Tibial artery (tissue), 4 donors: Measurements from ENCODE around the gene GSK3B.

ENCODE experiments used
- DNase-seq, 2 donors: peaks; one replicate each; pipeline ENCODE4 v3.0.0-alpha.2; 2019
- H3K27ac ChIP-seq, 2 donors: fragments of 200-600 bp; sonication (generic) in 1 of 2; 1 replicate in 1 of 2; 2 replicates in 1 of 2; pipeline ENCODE4 v1.5.1; 2018 to 2019; ENCODE audit warnings: mild to moderate bottlenecking in 1 of 2
- H3K27me3 ChIP-seq, 2 donors: fragments of 200-600 bp; sonication (generic) in 1 of 2; one replicate each; pipeline versions ENCODE4 v1.5.1 to v1.6.0; 2016 to 2019
- H3K36me3 ChIP-seq, 3 donors: fragments of 200-600 bp; sonication (generic) in 2 of 3; one replicate each; pipeline ENCODE4 v1.5.1; 2016 to 2019; ENCODE audit warnings: mild to moderate bottlenecking in 2 of 3
- H3K4me1 ChIP-seq, 4 donors: fragments of 200-600 bp; sonication (generic) in 2 of 4; 1 replicate in 3 of 4; 2 replicates in 1 of 4; pipeline ENCODE4 v1.5.1; 2016 to 2019
- H3K4me3 ChIP-seq, 2 donors: fragments of 200-600 bp; sonication (generic) in 1 of 2; 1 replicate in 1 of 2; 2 replicates in 1 of 2; pipeline ENCODE4 v1.5.1; 2018 to 2019; ENCODE audit warnings: mild to moderate bottlenecking in 2 of 2
- H3K9me3 ChIP-seq, 3 donors: fragments of 200-600 bp; sonication (generic) in 1 of 3; one replicate each; pipeline ENCODE4 v1.5.1; 2016 to 2019
- CTCF ChIP-seq, 2 experiments: fragments of 200-600 bp in 1 of 2; fragments of 450-650 bp in 1 of 2; IDR thresholded peaks; one replicate each; pipeline ENCODE4 v1.5.1; 2017 to 2019; ENCODE audit warnings: antibody characterized with exemption in 2 of 2, mild to moderate bottlenecking in 1 of 2, moderate library complexity in 1 of 2
- intact Hi-C: fragments of 100-400 bp; cut with DNase I; formaldehyde crosslinking; loops from one replicate; pipeline ENCODE4 v1.15.0; 2023; ENCODE audit warnings: low total_unique reads

Gene GSK3B

GRCh38 chr3:120119846-120120510 lies 25.7 kb upstream of the GSK3B start:
- H3K36me3 ChIP-seq = no peaks in the 10 kb centered on the region
- no peaks in the 10 kb centered on the region for H3K27me3 ChIP-seq
- DNase-seq = no peak
- intact Hi-C loops = no loop called here
- H3K4me3 ChIP-seq = no peak overlapping the region
- no peaks in the 10 kb centered on the region for H3K4me1 ChIP-seq
- peaks cover 0 to 11% (median 7%) of the 10 kb centered on the region in 3 donors for H3K9me3 ChIP-seq
- H3K27ac ChIP-seq = no peak overlapping the region
- TF ChIP-seq CTCF (IDR thresholded peaks at IDR 0.05) = no peak

- Histone ChIP-seq H3K4me3 (no peak overlapping the region), H3K27ac (no peak overlapping the region), H3K9me3 (peaks cover 0 to 11% (median 7%) of the 10 kb centered on the region in 3 donors), H3K36me3 (no peaks in the 10 kb centered on the region), H3K4me1 (no peaks in the 10 kb centered on the region), H3K27me3 (no peaks in the 10 kb centered on the region)
- no peak for TF ChIP-seq CTCF (IDR thresholded peaks at IDR 0.05)
- intact Hi-C loops = no loop called here
- DNase-seq = no peak
Observed at GRCh38 chr3:120114981-120115380, 20.7 kb upstream of the GSK3B start.

- Histone ChIP-seq H3K4me1 (no peaks in the 10 kb centered on the region), H3K4me3 (no peak overlapping the region), H3K36me3 (no peaks in the 10 kb centered on the region), H3K27me3 (no peaks in the 10 kb centered on the region), H3K27ac (no peak overlapping the region), H3K9me3 (peaks cover 0 to 11% (median 7%) of the 10 kb centered on the region in 3 donors)
- no peak for DNase-seq
- intact Hi-C loops = no loop called here
- TF ChIP-seq CTCF (IDR thresholded peaks at IDR 0.05) = no peak
Observed at GRCh38 chr3:120114376-120114775, 20.1 kb upstream of the GSK3B start.

GRCh38 chr3:120113128-120114116 lies 19.2 kb upstream of the GSK3B start:
- no peak overlapping the region for H3K4me3 ChIP-seq
- H3K27me3 ChIP-seq = no peaks in the 10 kb centered on the region
- no peak for DNase-seq
- H3K36me3 ChIP-seq = no peaks in the 10 kb centered on the region
- intact Hi-C loops = no loop called here
- H3K9me3 ChIP-seq = peaks cover 0 to 11% (median 7%) of the 10 kb centered on the region in 3 donors
- TF ChIP-seq CTCF (IDR thresholded peaks at IDR 0.05) = no peak
- H3K4me1 ChIP-seq = no peaks in the 10 kb centered on the region
- no peak overlapping the region for H3K27ac ChIP-seq

- Histone ChIP-seq H3K4me3 (no peak overlapping the region), H3K27me3 (no peaks in the 10 kb centered on the region), H3K4me1 (no peaks in the 10 kb centered on the region), H3K9me3 (peaks cover 0 to 8% (median 5%) of the 10 kb centered on the region in 3 donors), H3K27ac (no peak overlapping the region), H3K36me3 (no peaks in the 10 kb centered on the region)
- intact Hi-C loops = no loop called here
- no peak for TF ChIP-seq CTCF (IDR thresholded peaks at IDR 0.05)
- no peak for DNase-seq
Observed at GRCh38 chr3:120111898-120112297, 17.7 kb upstream of the GSK3B start.
